ENCODE results near the gene MROH2A.

The MROH2A gene

GRCh38 chr2:233831011-233831721 is 53.0 kb downstream of the MROH2A start:
- ATAC-seq, result no peak
- TF ChIP-seq TSHZ2 (CRISPR knock-in tag; IDR thresholded peaks at IDR 0.05) (no peak), ZNF8 (CRISPR knock-in tag; IDR thresholded peaks at IDR 0.05) (no peak), ZNF565 (CRISPR knock-in tag; conservative IDR thresholded peaks at IDR 0.05; ENCODE audit: low read depth) (no peak), TCF4 (CRISPR knock-in tag; IDR thresholded peaks at IDR 0.05; ENCODE audit: borderline replicate concordance) (no peak), POU6F1 (CRISPR knock-in tag; IDR thresholded peaks at IDR 0.05; ENCODE audit: borderline replicate concordance, low read depth) (no peak), ZFP3 (CRISPR knock-in tag; IDR thresholded peaks at IDR 0.05) (no peak), CSDC2 (CRISPR knock-in tag; IDR thresholded peaks at IDR 0.05) (no peak), OSR1 (CRISPR knock-in tag; IDR thresholded peaks at IDR 0.05) (no peak), ESRRG (CRISPR knock-in tag; IDR thresholded peaks at IDR 0.05) (no peak), ZNF70 (CRISPR knock-in tag; IDR thresholded peaks at IDR 0.05) (no peak), PPARA (CRISPR knock-in tag; IDR thresholded peaks at IDR 0.05; ENCODE audit: borderline replicate concordance) (no peak), SNAI2 (CRISPR knock-in tag; IDR thresholded peaks at IDR 0.05) (no peak), GLIS3 (CRISPR knock-in tag; IDR thresholded peaks at IDR 0.05) (no peak), ARNTL (CRISPR knock-in tag; IDR thresholded peaks at IDR 0.05; ENCODE audit: borderline replicate concordance, low read depth) (no peak), RARB (CRISPR knock-in tag; IDR thresholded peaks at IDR 0.05) (no peak), ZC3H10 (CRISPR knock-in tag; IDR thresholded peaks at IDR 0.05) (no peak)

- ATAC-seq, result no peak
- TF ChIP-seq CREB5 (CRISPR knock-in tag; IDR thresholded peaks at IDR 0.05; ENCODE audit: low read depth) (no peak), CSDC2 (CRISPR knock-in tag; IDR thresholded peaks at IDR 0.05) (no peak), CSRNP3 (CRISPR knock-in tag; IDR thresholded peaks at IDR 0.05) (no peak), ARNTL (CRISPR knock-in tag; IDR thresholded peaks at IDR 0.05; ENCODE audit: borderline replicate concordance, low read depth) (no peak), TOX (CRISPR knock-in tag; IDR thresholded peaks at IDR 0.05; ENCODE audit: borderline replicate concordance) (no peak), ZNF70 (CRISPR knock-in tag; IDR thresholded peaks at IDR 0.05) (no peak), OSR1 (CRISPR knock-in tag; IDR thresholded peaks at IDR 0.05) (no peak), ZNF565 (CRISPR knock-in tag; conservative IDR thresholded peaks at IDR 0.05; ENCODE audit: low read depth) (no peak), ZC3H10 (CRISPR knock-in tag; IDR thresholded peaks at IDR 0.05) (no peak), ZFP30 (CRISPR knock-in tag; IDR thresholded peaks at IDR 0.05) (no peak), PPARA (CRISPR knock-in tag; IDR thresholded peaks at IDR 0.05; ENCODE audit: borderline replicate concordance) (no peak), GLIS3 (CRISPR knock-in tag; IDR thresholded peaks at IDR 0.05) (no peak), RARB (CRISPR knock-in tag; IDR thresholded peaks at IDR 0.05) (no peak), ZFP3 (CRISPR knock-in tag; IDR thresholded peaks at IDR 0.05) (no peak), TCF4 (CRISPR knock-in tag; IDR thresholded peaks at IDR 0.05; ENCODE audit: borderline replicate concordance) (no peak), POU6F1 (CRISPR knock-in tag; IDR thresholded peaks at IDR 0.05; ENCODE audit: borderline replicate concordance, low read depth) (no peak), TSHZ2 (CRISPR knock-in tag; IDR thresholded peaks at IDR 0.05) (no peak)
Observed at GRCh38 chr2:233831861-233832260, 53.7 kb downstream of the MROH2A start.

Data from SK-N-SH treated with all-trans-retinoic acid at 6 μM for 48 hours (cell line).